OCI-LY3 (cell line): ENCODE measurements around the gene LOXL1.

ENCODE experiments used
- CTCF ChIP-seq: fragments of 200-600, 300-600 bp; sonication (generic); IDR thresholded peaks from 2 replicates; pipeline ENCODE4 v1.5.1; 2014; ENCODE audit warnings: antibody characterized with exemption, low read length, low read depth
- EZH2phosphoT487 ChIP-seq: fragments of 200-600 bp; shearing (Covaris generic); IDR thresholded peaks from 2 replicates; pipeline ENCODE4 v1.6.1; 2018; ENCODE audit warnings: antibody characterized with exemption, mixed run types, low read depth

GRCh38 chr15:73900095-73900712 is 26.1 kb upstream of the LOXL1 start:
- TF ChIP-seq CTCF (no peak), EZH2phosphoT487 (no peak)
